Testis (tissue), 3 donors: ENCODE data around the gene RPS25. TPM values are rescaled to one million over a fixed set of nuclear protein-coding genes. Genes with fewer than 3 reads are reported as not detected.
A peak's percentile ranks its signal among the peaks of the same experiment; 100 is the strongest.

Source experiments
- DNase-seq: peaks from one replicate; pipeline ENCODE4 v3.0.0-alpha.2; 2019
- H3K27ac ChIP-seq, 2 donors: fragments of 200-600 bp; sonication (generic); one replicate each; pipeline ENCODE4 v1.5.1; 2019
- H3K27me3 ChIP-seq: fragments of 200-600 bp; sonication (generic); one replicate; pipeline ENCODE4 v1.5.1; 2019
- H3K36me3 ChIP-seq: fragments of 200-600 bp; sonication (generic); one replicate; pipeline ENCODE4 v1.5.1; 2017; ENCODE audit warnings: low read depth; ENCODE audit errors: missing control alignments
- H3K4me1 ChIP-seq: fragments of 200-600 bp; sonication (generic); one replicate; pipeline ENCODE4 v1.5.1; 2019
- H3K4me3 ChIP-seq, 2 donors: fragments of 200-600 bp; sonication (generic); one replicate each; pipeline ENCODE4 v1.5.1; 2017 to 2019
- H3K9me3 ChIP-seq: fragments of 200-600 bp; sonication (generic); one replicate; pipeline ENCODE4 v1.5.1; 2017
- CTCF ChIP-seq, 3 experiments: fragments of 450-650 bp in 2 of 3; fragments of 200-600 bp in 1 of 3; sonication (generic) in 1 of 3; IDR thresholded peaks; one replicate each; pipeline ENCODE4 v1.5.1; 2016 to 2019; ENCODE audit warnings: antibody characterized with exemption in 3 of 3, mild to moderate bottlenecking in 2 of 3, moderate library complexity in 1 of 3
- POLR2A ChIP-seq: fragments of 450-650 bp; IDR thresholded peaks from one replicate; pipeline ENCODE4 v1.6.1; 2017; ENCODE audit warnings: antibody characterized with exemption, mild to moderate bottlenecking, moderate library complexity
- WGBS, 2 donors: methylation state at CpG; one replicate each; pipeline ENCODE4 v1.1.5; 2018; 5-methylcytosine and 5-hydroxymethylcytosine counted together
- intact Hi-C: fragments of 100-400 bp; cut with DNase I; formaldehyde crosslinking; loops from one replicate; pipeline ENCODE4 v1.15.1; 2023; ENCODE audit warnings: low total_unique reads
- polyA plus RNA-seq: library from polyadenylated mRNA; stranded (reverse); fragments of 350-450 nt; fragmentation: Illumina TruSeq; extraction: RNeasy Lipid Tissue Mini Kit (QIAGEN cat#74804); gene quantifications from one replicate; pipeline ENCODE4 v1.2.3, GENCODE V29; 2014; ENCODE audit warnings: low read depth, low replicate concordance; ENCODE audit not compliant: insufficient read depth
- total RNA-seq, 2 donors: library from RNA; depleted of rRNA; stranded (reverse); fragments of >200 nt; gene quantifications; one replicate each; pipeline ENCODE4 v1.2.3, GENCODE V29; 2016

Gene RPS25
- total and polyA plus RNA-seq, 3 donors from 2014 or later: 642 to 873 (median 654) TPM

GRCh38 chr11:119011476-119012053 is 6.6 kb downstream of the RPS25 start:
- intact Hi-C loops: no loop called here
- 81 to 88% methylated on average over 6 of the region's 6 CpGs for WGBS, 2 donors
- Histone ChIP-seq H3K4me3 (no peak overlapping the region), H3K27me3 (no peaks in the 10 kb centered on the region), H3K27ac (no peak overlapping the region), H3K36me3 (no peaks in the 10 kb centered on the region), H3K4me1 (no peaks in the 10 kb centered on the region), H3K9me3 (no peaks in the 10 kb centered on the region)
- DNase-seq: no peak
- TF ChIP-seq CTCF (IDR thresholded peaks at IDR 0.05) (no peak), POLR2A (no peak)

- WGBS, 2 donors: 83 to 84% methylated on average over 4 of the region's 4 CpGs
- no peaks in the 10 kb centered on the region for H3K36me3 ChIP-seq
Measured at GRCh38 chr11:119006656-119007055, 11.5 kb downstream of the RPS25 start.

GRCh38 chr11:119000906-119001305 is 17.2 kb downstream of the RPS25 start:
- no peak for DNase-seq
- no peaks in the 10 kb centered on the region for H3K27me3 ChIP-seq
- no peak overlapping the region for H3K4me3 ChIP-seq
- TF ChIP-seq POLR2A (no peak), CTCF (IDR thresholded peaks at IDR 0.05) (no peak)
- peaks cover 9% of the 10 kb centered on the region for H3K4me1 ChIP-seq
- intact Hi-C loops: no loop called here
- no peaks in the 10 kb centered on the region for H3K9me3 ChIP-seq
- 73 to 77% methylated on average over 1 of the region's 1 CpG for WGBS, 2 donors
- no peak overlapping the region for H3K27ac ChIP-seq
- no peaks in the 10 kb centered on the region for H3K36me3 ChIP-seq

More at GRCh38 chr11:119006656-119007055, 11.5 kb downstream of the RPS25 start:
- intact Hi-C loops: no loop called here
- Histone ChIP-seq H3K27me3 (no peaks in the 10 kb centered on the region), H3K4me1 (no peaks in the 10 kb centered on the region), H3K4me3 (no peak overlapping the region), H3K9me3 (no peaks in the 10 kb centered on the region), H3K27ac (no peak overlapping the region)
- DNase-seq: no peak
- TF ChIP-seq POLR2A (no peak), CTCF (IDR thresholded peaks at IDR 0.05) (no peak)

GRCh38 chr11:118998822-118999221 is 19.3 kb downstream of the RPS25 start:
- no peak for TF ChIP-seq CTCF (IDR thresholded peaks at IDR 0.05)
- no peak for TF ChIP-seq POLR2A
- Histone ChIP-seq H3K4me3 (peak overlapping the region; percentile 74 to 78), H3K4me1 (peaks cover 9% of the 10 kb centered on the region), H3K27me3 (no peaks in the 10 kb centered on the region), H3K9me3 (no peaks in the 10 kb centered on the region), H3K36me3 (no peaks in the 10 kb centered on the region), H3K27ac (peak overlapping the region in 1 of 2 donors; percentile 64)
- intact Hi-C loops: no loop called here
- 37 to 49% methylated on average over 6 of the region's 6 CpGs for WGBS, 2 donors
- DNase-seq: no peak

- Histone ChIP-seq H3K9me3 (no peaks in the 10 kb centered on the region), H3K4me3 (peak overlapping the region; percentile 74 to 78), H3K36me3 (no peaks in the 10 kb centered on the region), H3K4me1 (peaks cover 9% of the 10 kb centered on the region), H3K27ac (peak overlapping the region; percentile 28 to 64), H3K27me3 (no peaks in the 10 kb centered on the region)
- 0 to 1% methylated on average over 15 to 18 of the region's 19 CpGs for WGBS, 2 donors
- peak; percentile 48 for DNase-seq
- TF ChIP-seq CTCF (IDR thresholded peaks at IDR 0.05) (no peak), POLR2A (no peak)
- intact Hi-C loops: no loop called here
Measured at GRCh38 chr11:118998388-118998717, 19.8 kb downstream of the RPS25 start.
